Iris pigment epithelial cell (primary cell): Measurements from ENCODE around the gene FARP1.

Source experiments
- DNase-seq: peaks from one replicate; pipeline ENCODE4 v3.0.0-alpha.2; 2011; ENCODE audit warnings: low read depth

Gene FARP1

DNA sequence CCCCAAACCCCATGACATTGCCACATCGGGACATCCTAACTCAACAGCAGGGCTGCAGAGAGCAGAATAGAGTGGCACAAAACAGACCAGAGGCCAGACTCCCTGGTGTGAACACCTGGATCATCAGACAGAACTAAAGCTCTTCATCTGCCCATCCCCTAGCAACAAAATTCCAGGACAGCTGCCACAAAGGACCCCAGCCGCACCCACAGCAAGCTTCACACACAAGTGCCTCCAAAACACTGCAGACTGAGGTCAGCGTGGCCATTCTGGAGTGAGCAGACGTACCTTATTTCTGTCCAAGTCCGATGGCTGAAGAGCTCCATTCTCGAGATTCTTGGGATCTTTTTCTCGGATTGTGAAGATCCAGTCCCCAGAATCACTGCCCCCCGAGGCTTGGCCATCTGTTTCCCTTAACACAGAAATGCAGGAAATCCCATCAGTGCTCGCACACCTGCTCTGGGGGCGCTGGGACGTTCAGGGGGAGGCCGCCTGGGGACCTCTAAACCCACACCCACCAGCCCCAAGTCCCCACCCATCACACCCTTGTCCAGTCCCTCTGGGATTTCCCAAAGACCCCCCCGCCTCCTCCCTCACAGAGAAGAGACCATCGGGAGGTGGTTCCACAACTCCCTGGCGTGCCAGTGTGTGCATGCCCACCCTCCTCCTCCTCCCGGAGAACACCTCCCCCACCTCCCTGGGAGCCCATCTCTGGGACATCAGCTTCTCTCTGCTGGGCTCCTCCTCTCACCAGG is 318.8 kb downstream of the FARP1 start:
- DNase-seq, result no peak

DNA sequence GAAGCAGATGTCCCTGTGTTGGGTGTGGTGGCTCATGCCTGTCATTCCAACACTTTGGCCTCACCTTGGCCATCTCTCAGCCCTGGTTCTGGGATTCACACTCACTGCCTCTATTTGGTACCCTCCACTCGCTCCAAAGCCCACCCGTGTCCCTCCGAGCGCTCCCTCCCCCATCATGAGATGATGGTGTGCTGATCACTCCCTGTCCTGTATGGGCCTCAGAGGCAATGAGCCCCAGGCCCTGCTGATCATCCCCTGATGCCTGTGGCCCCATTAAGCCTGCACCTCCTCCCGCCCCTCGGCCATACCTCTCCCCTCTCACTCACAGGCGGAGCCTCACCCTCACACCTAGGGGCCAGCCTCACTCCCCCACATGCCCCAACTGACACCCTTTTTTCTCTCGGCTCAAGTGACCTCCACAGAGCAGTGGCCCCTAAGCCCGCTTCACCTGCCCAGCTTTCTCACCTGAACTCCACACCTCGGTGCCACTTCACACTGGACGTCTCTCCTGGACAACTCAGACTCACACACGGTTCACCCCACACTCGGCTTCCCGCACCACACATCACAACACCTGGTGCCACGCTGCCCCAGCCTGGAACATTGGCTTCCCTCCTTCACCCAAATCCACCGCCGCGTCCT is 319.5 kb downstream of the FARP1 start:
- DNase-seq, result no peak

DNA sequence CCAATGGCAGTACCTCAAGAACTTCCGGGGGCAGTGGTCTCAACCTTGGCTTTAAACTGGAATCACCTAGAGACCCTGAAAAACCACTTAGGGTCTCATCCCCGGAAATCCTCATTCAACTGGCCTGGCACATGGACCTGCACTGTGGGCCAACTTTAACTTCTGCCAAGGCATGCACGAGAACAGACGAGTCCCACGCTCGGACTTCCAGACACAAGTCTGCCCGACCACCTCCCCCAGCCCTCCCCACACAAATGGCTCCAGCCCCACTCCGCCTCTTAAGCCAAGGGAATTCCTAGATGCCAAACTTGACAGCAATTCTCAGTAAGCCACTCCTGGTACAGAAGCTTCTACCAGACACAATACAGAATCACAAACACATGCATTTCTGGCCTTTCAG is 320.1 kb downstream of the FARP1 start:
- no peak for DNase-seq

DNA sequence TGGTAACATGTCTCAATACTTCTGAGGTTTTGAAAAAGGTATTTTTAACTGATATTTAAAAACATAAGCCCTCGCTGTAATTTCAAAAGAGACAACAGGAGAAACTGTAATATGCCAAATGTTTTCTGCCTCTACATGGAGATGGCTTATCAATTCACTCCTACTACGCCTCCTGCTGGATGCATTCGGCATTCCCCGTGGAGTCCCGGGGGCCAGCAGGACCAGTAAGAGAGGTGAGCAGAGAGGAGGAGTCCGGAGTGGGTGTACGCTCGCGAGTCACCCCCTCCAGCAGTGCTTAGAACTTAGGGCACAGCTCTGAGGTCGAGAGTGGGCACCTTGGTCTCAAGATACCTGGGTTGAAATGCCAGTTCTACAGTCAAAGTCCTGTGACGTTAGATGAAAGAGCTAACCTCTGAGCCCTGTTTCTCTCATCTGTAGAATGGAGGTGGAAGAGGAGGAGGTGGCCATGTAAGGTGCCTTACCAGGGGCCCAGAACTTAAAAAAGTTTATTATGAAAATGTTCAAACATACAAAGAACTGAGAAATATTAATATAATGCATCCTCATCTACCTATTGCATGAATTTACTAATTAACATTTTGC is 323.8 kb downstream of the FARP1 start:
- DNase-seq, result peak; percentile 56

DNA sequence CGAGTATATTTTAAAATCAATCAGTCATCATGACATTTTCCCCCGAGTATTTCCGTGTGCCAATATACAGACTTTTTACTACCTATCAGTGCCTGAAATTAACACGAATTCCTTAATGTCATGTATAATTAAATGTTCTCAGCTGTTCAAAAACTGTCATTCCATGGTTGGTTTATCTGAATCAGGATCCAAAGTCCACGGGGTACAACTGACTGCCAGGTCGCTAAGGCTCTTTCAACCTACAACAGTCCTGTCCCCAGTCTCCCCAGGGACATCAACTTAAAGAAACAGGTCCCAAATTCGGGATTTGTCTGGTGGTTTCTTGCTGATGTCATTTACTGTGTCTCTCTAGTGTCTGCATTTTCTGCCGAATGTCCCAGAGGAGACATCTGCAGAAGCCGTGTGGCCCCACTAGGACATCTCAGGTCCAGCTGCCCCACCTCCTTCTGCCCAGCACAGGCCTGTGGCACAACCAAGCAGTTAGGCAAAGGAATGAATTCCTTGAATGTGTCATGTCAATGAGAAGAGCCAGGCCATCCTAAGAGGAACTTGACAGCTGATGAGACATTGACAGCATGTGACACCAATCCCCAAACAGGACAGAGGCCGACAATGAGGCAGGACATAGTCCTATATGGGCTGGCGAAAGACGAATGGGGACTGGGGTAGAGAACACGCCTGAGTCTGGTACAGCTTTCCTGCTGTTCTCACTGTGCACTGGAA is 324.5 kb downstream of the FARP1 start:
- DNase-seq, result no peak

DNA sequence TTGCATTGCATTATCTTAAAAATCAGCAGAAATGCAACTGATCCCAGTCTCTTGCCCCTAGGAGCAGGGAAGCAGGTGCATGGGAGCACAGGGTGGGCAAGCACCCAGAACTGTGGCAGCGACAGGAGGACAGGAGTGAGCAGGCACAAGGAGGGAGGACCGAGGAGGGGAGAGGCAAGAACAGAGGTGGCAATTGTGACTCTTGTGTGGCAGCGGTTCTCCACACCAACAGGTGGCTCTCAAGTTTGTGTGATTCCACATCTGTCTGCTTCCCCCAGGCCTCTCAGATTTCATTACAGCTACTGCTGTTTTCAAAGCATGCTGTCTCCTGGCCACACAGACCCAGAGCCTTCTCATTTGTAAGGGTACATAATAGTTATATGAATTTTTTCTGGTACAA is 325.5 kb downstream of the FARP1 start:
- no peak for DNase-seq

DNA sequence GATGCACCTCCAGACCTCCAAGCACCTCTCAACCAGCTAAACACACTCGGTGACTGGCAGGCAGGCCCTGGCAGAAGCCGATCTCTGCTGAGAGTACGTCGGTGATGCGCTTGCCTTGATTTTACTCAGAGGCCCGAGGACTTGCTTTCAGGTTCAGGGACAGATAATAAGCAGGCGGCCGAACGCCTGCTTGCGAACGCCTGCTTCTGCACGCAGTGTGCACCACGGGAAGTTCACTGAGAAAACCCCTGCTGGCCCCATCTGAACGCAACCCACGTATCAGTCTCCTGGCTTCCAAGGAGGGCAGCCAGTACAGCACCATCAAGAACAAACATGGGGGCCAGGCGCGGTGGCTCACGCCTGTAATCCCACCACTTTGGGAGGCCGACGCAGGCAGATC is 326.0 kb downstream of the FARP1 start:
- no peak for DNase-seq

DNA sequence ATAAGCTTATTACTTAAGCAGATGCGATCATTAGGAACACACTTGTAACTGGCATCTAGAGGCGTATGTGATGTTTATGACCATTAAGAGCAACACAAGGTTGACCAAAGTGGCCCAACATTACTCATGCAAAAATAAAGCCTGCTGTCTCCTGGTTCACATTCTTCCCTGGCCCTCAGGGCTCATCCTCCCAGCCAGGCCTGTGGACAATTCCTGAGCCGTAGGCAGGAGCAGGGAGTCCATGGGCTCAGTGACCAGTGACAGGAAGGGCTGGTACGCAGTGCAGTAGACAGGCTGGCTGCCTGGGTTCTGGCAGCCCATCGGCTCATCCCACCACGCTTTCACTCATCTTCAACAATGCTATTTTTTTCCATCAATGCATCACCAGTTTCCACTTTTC is 328.0 kb downstream of the FARP1 start:
- DNase-seq, result no peak

DNA sequence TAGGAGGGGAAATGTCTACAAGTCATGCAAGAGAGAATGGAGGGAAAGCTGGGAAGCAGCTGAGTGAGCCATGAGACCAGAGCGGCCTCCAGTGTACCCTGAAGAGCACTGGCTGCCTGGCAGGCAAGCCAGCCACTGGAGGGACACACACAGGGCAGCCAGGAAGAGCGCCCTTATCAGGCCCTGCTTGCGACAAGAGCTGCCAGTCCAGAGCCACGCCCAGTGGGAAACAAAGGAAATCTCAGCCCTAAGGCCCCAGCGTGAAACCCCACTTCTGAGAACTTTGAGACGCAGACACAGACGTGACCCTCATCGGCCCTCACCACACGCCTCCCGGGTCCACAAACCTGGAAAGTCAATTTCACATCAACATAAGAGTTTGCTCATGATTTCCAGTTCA is 329.0 kb downstream of the FARP1 start:
- no peak for DNase-seq

DNA sequence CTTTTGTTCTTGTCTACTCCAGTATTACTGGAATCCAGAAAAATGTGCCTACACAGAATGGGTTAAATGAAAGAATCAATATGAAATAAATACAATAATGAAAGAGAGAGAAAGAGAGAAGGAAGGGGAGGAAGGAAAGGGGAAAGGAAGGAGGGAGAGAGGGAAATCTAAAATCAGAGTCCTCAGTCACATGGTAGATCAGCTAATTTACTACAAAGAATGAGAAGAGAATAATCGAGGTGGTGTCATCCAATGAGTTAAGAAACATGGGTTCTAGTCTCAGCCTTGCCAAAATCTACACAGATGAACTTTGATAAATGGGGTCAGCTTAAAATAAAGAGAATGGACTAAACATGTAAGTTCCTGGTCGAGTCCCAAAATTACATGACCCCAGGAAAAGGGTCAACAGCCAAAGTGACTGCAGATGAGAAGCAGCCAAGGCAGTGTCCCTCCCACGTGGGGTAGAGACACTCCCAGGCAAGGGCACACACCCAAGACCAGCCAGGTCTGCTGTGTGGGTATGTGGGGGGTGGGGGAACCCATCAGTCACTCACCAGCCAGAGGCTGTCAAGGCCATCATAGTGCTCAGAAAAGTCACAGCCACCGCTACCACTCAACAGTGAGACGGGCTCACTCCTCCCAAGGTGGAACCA is 330.4 kb downstream of the FARP1 start:
- DNase-seq, result no peak

DNA sequence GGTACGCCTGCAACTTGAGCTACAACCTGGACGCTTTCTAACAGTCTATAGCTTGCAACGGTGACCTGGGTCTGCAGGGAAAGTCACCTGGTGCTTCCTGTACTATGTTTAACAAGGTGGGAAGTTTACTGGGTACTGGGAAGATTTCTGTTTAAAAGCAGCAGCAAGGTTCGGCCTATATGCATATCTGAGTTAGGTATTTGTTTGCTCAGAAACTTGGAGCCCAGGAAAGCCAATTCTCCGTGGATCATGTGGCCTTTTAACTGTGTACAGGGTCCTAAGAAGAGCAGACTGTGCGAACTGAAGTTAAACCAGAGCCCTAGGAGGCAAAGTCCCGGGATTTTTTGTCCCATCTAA is 330.9 kb downstream of the FARP1 start:
- DNase-seq, result no peak

DNA sequence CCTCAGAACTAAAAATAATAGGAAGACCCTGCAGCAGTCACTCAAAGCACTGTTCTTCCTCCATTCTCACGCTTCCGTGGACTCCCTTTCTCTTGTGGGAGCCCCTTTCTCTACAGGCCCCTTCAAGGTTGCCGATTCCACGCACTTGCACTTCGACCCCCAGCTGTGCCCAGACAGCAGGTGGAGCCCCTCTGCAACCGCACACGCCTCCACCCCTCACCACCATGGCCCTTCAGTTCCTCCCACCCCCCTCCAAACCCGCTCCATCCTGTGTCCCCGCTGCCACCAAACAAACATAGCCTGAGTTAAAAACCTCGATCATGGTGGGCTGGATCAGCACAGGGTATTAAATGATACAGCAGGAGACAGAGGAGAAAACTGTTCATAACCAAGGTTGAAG is 331.4 kb downstream of the FARP1 start:
- DNase-seq, result no peak

DNA sequence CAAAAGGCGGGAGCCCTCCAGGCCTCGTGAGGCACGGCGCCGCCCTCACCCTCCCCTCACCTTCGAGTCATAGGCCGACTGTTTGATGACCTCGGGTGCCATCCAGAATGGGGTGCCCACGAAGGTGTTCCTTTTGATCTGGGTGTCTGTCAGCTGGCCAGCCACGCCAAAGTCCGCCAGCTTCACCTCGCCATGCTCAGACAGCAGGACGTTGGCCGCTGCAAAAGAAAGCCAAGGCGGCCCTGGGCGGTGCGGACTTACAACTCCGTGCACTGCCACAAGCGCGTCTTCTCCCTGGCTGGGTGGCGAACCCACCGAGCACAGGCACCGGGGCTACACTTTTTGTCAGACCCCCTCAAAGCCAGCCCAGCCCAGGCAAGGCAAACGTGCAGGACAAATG is 331.9 kb downstream of the FARP1 start:
- no peak for DNase-seq

DNA sequence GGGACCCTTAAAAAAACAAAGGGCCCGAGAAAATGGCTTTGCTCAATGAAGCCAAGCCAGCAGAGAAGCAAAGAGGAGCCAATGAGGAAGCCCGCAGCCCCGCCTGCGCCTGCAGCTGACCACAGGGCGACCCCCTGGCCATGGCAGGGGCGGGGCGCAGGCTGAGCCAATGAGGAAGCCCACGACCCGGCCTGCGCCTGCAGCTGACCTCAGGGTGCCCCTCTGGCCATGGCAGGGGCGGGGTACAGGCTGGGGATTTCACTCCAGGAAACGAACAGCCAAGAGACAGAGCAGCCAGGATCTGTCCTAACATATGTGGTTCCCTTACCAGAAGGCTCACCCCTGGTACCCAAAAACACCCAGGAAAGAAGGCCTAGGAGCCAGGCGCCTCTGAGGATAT is 332.6 kb downstream of the FARP1 start:
- peak; percentile 31 for DNase-seq

DNA sequence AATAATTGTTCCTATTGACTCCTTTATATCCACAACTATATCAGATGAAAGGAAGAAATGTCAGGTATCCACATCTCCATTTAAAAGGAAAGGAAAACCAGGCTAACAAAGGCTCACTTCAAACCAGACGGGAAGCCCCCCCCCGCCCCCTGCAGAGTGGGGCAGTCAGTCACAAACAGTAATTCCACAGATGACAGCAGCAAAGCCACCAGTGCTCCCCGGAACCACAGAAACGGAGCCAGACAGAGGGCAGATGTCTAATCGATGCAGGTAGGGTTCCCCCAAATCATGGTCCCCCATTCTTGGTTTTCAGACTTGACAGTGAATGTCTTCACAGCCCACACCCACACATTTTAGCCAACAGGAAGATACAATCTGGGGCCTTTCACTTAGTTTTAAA is 333.2 kb downstream of the FARP1 start:
- no peak for DNase-seq

DNA sequence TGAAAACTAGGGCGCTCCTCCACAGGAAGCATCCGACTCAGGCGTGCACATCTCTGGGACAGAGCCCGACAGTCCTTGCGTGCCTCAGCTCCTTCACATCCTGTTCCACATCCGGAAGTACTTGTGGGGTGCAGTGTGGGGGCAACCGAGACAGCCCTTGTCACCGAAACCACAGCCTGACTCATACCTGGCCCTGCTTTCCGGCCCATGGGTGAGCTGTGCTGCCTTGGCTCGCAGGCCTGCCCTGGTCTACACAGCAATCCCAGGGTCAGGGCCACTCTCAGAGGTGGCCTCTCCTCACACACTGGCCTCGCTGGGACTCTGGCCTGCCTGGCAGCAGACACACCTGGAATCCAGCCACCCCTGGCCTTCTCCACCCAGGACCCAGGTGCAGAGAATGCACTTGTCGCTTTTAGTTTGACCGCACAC is 333.7 kb downstream of the FARP1 start:
- DNase-seq, result peak; percentile 91

DNA sequence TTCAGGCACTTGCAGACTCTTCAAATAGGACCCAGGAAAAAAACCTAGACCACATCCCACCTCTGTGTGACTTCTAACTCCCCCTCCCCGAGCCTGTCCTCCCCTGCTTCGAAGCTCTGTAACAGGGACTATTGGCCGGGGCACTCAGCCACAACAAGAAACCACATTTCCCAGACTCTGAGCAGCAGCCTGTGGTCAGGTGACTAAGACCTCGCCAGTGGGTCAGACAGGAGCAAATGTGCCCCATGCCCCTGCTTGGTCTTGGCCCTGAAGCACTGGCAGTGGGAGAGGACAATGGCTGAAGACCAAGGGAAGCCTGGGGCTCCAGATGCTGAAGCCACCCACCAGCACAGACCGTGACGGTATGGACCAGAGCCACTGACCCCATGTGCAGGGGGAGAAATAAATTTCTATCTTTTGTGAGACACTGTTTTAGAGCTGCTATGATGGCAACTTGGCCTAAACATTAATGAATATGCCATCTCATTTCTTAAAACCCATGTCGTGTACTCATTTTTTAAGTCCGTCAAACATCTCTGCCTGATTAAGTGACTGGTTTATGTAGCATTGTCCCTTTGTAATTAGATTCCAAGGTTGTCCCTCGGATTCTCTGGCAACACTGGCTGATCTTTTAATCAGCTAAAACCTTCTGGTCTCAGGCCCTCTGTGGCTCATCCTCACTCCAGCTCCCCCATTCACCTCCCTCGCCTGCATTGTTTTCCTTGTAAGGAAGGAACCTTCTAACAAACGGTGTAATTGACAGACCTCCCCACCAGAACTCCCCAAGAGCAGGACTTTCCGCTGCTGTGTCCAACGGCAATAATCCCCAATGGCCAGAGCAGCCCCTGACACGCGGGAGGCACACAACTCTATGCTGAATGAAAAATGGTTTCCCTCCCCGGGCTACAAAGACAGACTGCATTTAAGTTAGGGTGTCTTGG is 335.6 kb downstream of the FARP1 start:
- peak; percentile 63 for DNase-seq

DNA sequence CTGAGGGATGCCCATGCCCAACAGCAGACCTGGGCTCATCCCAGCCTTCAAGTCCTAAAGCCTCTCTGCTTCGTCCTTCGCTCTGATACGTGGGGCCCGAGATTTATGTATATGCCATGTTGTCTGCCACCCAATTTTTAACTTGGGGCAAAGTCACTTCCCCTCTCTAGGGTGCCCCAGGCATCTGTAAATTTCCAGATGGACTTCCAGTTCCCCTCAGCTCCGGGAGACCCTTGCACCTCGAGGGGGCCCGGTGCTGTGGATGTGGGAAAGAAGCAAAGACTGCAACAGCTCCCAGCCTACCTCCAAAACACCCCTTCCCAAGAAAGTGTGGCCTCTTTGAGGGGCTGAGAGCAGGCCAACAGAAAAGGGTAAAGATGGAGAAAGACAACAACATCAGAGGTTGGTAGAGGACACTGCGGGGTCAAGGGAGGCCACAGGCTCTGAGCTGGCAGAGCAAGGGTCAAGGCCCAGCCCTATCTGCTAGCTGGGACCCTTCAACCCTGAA is 336.7 kb downstream of the FARP1 start:
- DNase-seq, result no peak

DNA sequence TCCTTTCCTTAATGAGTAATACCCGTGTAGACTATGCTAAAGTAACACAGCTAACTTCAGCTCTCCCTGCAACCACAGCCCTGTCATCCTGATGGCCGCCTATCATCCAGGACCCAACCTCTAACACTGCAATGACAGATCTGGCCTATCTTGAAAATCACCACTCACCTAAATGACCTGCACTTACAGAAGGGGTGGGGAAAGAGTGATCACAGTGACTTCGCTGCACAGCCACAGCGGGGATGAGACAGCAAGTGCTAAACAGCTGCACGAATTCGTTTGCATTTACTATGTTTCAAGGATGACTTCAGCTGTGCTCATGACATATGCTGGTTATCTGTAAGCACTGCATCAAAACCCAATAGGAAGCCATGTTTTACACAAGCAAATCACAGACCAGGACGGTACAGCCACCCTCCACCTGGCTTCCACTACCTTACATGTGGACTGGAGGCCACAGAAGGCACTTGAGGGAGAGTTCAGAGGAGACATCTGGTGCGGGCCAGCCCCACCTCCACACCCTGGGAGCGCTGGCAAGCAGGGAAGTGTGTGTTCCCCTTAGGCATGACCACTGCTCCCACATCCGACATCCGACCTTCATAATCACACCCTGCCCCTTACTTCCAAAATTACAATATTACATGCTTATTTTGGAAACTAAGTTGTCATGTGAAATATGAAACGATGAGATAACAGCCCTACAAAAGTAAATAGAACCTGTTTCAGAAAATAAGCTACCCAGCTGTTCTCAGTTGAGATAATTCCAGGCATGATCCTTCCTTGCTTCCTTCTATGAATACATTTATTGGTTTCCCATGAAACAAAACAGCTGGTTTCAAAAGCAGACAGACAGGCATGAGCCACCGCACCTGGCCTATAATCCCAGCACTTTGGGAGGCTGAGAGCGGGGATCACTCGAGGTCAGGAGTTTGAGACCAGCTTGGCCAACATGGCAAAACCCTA is 338.3 kb downstream of the FARP1 start:
- DNase-seq, result peak; percentile 59
